Neural cell (in vitro differentiated cells): Measurements from ENCODE around the gene ARMH3. TPM values are rescaled to one million over a fixed set of nuclear protein-coding genes. Genes with fewer than 3 reads are reported as not detected.

Experiments
- H2AFZ ChIP-seq: fragments of 200-600, 300-800 bp; sonication (generic), shearing (Covaris generic); 2 replicates; pipeline ENCODE4 v1.6.0; 2014; ENCODE audit warnings: low read depth, mild to moderate bottlenecking, antibody characterized with exemption, low read length, moderate library complexity
- H3F3A ChIP-seq: fragments of 200-600 bp; shearing (Covaris generic); 2 replicates; pipeline ENCODE4 v1.6.1; 2016; ENCODE audit warnings: mild to moderate bottlenecking, moderate library complexity, mixed read lengths, antibody characterized with exemption, low read length; ENCODE audit not compliant: insufficient read depth, poor library complexity, severe bottlenecking
- H3K27ac ChIP-seq: fragments of 200-600, 300-800 bp; sonication (generic), shearing (Covaris generic); 2 replicates; pipeline ENCODE4 v1.5.1; 2014; ENCODE audit warnings: mild to moderate bottlenecking, low read length, moderate library complexity
- H3K27me3 ChIP-seq: fragments of 300-800, 200-600 bp; sonication (generic), shearing (Covaris generic); 2 replicates; pipeline ENCODE4 v1.6.0; 2014; ENCODE audit warnings: mild to moderate bottlenecking, low read depth, low read length, moderate library complexity; ENCODE audit not compliant: insufficient read depth
- H3K36me3 ChIP-seq: fragments of 300-800, 200-600 bp; sonication (generic), shearing (Covaris generic); 2 replicates; pipeline ENCODE4 v1.5.1; 2014; ENCODE audit warnings: mild to moderate bottlenecking, antibody characterized with exemption, low read length, moderate library complexity; ENCODE audit not compliant: insufficient read depth
- H3K4me2 ChIP-seq: fragments of 300-800, 200-600 bp; sonication (generic), shearing (Covaris generic); 2 replicates; pipeline ENCODE4 v1.6.0; 2014; ENCODE audit warnings: mild to moderate bottlenecking, low read length
- H3K4me3 ChIP-seq: fragments of 300-800, 200-600 bp; sonication (generic), shearing (Covaris generic); 2 replicates; pipeline ENCODE4 v1.5.1; 2014; ENCODE audit warnings: mild to moderate bottlenecking, low read length, moderate library complexity
- H3K79me2 ChIP-seq: fragments of 200-600 bp; shearing (Covaris generic); replicated peaks from 2 replicates; pipeline ENCODE4 v1.6.0; 2014; ENCODE audit warnings: mild to moderate bottlenecking, low read length, moderate library complexity; ENCODE audit not compliant: insufficient read depth
- H3K9ac ChIP-seq: fragments of 300-800, 200-600 bp; sonication (generic), shearing (Covaris generic); 2 replicates; pipeline ENCODE4 v1.6.1; 2016; ENCODE audit warnings: mild to moderate bottlenecking, low read length, mixed read lengths
- H3K9me2 ChIP-seq: fragments of 200-600 bp; shearing (Covaris generic); 2 replicates; pipeline ENCODE4 v1.6.1; 2016; ENCODE audit warnings: mild to moderate bottlenecking, low read length, mixed read lengths; ENCODE audit not compliant: insufficient read depth
- H3K9me3 ChIP-seq: fragments of 200-600, 300-800 bp; sonication (generic), shearing (Covaris generic); 2 replicates; pipeline ENCODE4 v1.6.1; 2016; ENCODE audit warnings: mild to moderate bottlenecking, mixed run types, low read length, moderate library complexity, mixed read lengths
- H4K20me1 ChIP-seq: fragments of 200-600 bp; shearing (Covaris generic); 2 replicates; pipeline ENCODE4 v1.6.1; 2016; ENCODE audit warnings: mild to moderate bottlenecking, mixed run types; ENCODE audit not compliant: insufficient read depth
- EP300 ChIP-seq: fragments of 450-650 bp; conservative IDR thresholded peaks from 2 replicates; pipeline ENCODE4 v1.6.1; 2014; ENCODE audit warnings: antibody characterized with exemption, mild to moderate bottlenecking, moderate library complexity; ENCODE audit not compliant: poor library complexity, severe bottlenecking
- EZH2 ChIP-seq: fragments of 200-600, 300-800 bp; shearing (Covaris generic), sonication (generic); IDR thresholded peaks from 2 replicates; pipeline ENCODE4 v1.6.1; 2014; ENCODE audit warnings: antibody characterized with exemption, low read length, borderline replicate concordance, mild to moderate bottlenecking; ENCODE audit not compliant: insufficient read depth, poor library complexity, severe bottlenecking
- MXI1 ChIP-seq: fragments of 450-650 bp; conservative IDR thresholded peaks from 2 replicates; pipeline ENCODE4 v1.6.1; 2014; ENCODE audit warnings: antibody characterized with exemption, mild to moderate bottlenecking; ENCODE audit not compliant: poor library complexity, severe bottlenecking
- POLR2AphosphoS5 ChIP-seq: IDR thresholded peaks from 2 replicates; pipeline ENCODE4 v1.6.1; 2012
- RAD21 ChIP-seq: fragments of 450-650 bp; conservative IDR thresholded peaks from 2 replicates; pipeline ENCODE4 v1.6.1; 2014; ENCODE audit warnings: antibody characterized with exemption, mild to moderate bottlenecking, moderate library complexity
- SMC3 ChIP-seq: fragments of 450-650 bp; conservative IDR thresholded peaks from 2 replicates; pipeline ENCODE4 v1.6.1; 2014; ENCODE audit warnings: antibody characterized with exemption, mild to moderate bottlenecking, moderate library complexity; ENCODE audit not compliant: poor library complexity
- TAF1 ChIP-seq: IDR thresholded peaks from 2 replicates; pipeline ENCODE4 v1.6.1; 2012; ENCODE audit warnings: low read depth
- polyA plus RNA-seq: library from polyadenylated mRNA; depleted of rRNA; stranded (reverse); fragments of >200 nt; gene quantifications from 2 replicates; pipeline ENCODE4 v1.2.3, GENCODE V29; 2014
- TF ChIP-seq, protein P1 (sequence below): IDR thresholded peaks from 2 replicates; pipeline ENCODE4 v1.6.1; 2012; ENCODE audit warnings: borderline replicate concordance
- TF ChIP-seq, protein P2 (sequence below): fragments of 450-650 bp; IDR thresholded peaks from 2 replicates; pipeline ENCODE4 v1.5.1; 2014; ENCODE audit warnings: antibody characterized with exemption, mild to moderate bottlenecking, moderate library complexity; ENCODE audit not compliant: poor library complexity, severe bottlenecking

ARMH3 gene
- polyA plus RNA-seq, 1 donor from 2014 or later = 13.4 TPM

DNA sequence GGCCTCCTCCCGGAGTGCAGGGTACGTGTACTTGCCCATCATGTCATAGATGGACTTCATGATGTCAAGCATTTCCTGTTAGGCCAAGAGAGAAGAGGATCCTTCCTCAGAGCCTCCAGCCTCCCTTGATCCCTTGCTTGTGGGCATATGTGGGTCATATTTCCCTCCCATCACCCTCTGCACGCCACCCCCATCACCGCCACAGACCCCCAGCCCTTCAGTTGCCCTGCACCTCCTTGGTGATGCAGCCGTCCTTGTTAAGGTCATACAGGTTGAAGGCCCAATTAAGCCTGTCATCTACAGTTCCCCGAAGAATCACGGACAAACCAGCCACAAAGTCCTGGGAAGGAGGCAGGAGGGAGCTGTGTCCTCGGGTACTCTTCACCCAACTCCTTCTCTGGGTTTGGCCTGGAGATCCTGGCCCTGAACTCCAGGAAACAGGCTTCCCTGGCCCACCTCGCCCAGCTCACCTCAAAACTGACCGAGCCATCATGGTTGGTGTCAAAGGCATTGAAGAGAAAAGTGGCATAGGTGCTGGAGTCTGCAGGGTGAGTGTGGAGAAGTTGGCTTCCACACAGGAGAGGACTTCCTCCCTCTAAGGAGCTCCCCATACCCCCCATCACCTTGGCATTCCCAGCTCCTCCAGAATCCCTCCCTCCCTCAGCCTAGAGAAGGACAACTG is 227.9 kb downstream of the ARMH3 start:
- no peaks in the 10 kb centered on the region for H3K9me2 ChIP-seq
- no peak overlapping the region for H3K4me2 ChIP-seq
- TF ChIP-seq EP300 (no peak), RAD21 (no peak), MXI1 (no peak), POLR2AphosphoS5 (no peak), EZH2 (no peak), SMC3 (no peak), TAF1 (no peak)
- TF ChIP-seq, protein P1, sequence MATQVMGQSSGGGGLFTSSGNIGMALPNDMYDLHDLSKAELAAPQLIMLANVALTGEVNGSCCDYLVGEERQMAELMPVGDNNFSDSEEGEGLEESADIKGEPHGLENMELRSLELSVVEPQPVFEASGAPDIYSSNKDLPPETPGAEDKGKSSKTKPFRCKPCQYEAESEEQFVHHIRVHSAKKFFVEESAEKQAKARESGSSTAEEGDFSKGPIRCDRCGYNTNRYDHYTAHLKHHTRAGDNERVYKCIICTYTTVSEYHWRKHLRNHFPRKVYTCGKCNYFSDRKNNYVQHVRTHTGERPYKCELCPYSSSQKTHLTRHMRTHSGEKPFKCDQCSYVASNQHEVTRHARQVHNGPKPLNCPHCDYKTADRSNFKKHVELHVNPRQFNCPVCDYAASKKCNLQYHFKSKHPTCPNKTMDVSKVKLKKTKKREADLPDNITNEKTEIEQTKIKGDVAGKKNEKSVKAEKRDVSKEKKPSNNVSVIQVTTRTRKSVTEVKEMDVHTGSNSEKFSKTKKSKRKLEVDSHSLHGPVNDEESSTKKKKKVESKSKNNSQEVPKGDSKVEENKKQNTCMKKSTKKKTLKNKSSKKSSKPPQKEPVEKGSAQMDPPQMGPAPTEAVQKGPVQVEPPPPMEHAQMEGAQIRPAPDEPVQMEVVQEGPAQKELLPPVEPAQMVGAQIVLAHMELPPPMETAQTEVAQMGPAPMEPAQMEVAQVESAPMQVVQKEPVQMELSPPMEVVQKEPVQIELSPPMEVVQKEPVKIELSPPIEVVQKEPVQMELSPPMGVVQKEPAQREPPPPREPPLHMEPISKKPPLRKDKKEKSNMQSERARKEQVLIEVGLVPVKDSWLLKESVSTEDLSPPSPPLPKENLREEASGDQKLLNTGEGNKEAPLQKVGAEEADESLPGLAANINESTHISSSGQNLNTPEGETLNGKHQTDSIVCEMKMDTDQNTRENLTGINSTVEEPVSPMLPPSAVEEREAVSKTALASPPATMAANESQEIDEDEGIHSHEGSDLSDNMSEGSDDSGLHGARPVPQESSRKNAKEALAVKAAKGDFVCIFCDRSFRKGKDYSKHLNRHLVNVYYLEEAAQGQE = no peak
- TF ChIP-seq, protein P2, sequence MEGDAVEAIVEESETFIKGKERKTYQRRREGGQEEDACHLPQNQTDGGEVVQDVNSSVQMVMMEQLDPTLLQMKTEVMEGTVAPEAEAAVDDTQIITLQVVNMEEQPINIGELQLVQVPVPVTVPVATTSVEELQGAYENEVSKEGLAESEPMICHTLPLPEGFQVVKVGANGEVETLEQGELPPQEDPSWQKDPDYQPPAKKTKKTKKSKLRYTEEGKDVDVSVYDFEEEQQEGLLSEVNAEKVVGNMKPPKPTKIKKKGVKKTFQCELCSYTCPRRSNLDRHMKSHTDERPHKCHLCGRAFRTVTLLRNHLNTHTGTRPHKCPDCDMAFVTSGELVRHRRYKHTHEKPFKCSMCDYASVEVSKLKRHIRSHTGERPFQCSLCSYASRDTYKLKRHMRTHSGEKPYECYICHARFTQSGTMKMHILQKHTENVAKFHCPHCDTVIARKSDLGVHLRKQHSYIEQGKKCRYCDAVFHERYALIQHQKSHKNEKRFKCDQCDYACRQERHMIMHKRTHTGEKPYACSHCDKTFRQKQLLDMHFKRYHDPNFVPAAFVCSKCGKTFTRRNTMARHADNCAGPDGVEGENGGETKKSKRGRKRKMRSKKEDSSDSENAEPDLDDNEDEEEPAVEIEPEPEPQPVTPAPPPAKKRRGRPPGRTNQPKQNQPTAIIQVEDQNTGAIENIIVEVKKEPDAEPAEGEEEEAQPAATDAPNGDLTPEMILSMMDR = no peak
- no peak overlapping the region for H3K27ac ChIP-seq
- H3K4me3 ChIP-seq = no peak overlapping the region
- H3K9me3 ChIP-seq = no peaks in the 10 kb centered on the region
- H2AFZ ChIP-seq = no peak overlapping the region
- H3K36me3 ChIP-seq = no peaks in the 10 kb centered on the region
- no peaks in the 10 kb centered on the region for H3F3A ChIP-seq
- H3K27me3 ChIP-seq = no peaks in the 10 kb centered on the region
- no peaks in the 10 kb centered on the region for H3K79me2 ChIP-seq
- H3K9ac ChIP-seq = no peak overlapping the region
- no peaks in the 10 kb centered on the region for H4K20me1 ChIP-seq

DNA sequence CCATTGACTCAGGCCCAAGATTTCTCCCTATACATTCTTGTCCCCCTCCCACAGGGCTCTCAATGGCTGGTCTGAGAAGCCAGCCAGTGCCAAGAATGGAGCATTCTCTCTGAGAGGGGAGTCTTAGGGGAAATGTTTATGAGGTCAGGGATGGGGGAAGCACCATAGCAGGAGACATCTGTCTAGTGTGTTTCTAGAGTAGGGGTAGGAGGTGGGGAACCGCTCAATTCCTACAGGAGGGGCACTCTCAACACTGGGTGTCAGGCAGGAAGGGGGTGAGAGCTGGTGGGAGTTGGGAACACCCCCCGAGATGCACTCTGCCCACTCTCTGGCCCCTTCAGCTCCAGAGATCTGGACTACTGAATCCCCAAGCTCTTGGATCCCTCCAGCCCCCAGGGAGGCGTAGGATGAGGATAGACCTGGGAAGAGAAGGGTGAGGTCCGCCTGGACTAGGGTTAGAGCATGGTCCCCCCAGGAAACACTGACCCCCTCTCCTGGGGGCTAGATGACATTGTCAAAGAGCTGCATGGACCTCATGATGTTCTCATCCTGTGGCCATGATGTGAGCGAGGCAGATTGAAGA is 229.0 kb downstream of the ARMH3 start:
- Histone ChIP-seq H3K27me3 (no peaks in the 10 kb centered on the region), H2AFZ (no peak overlapping the region), H3K4me3 (no peak overlapping the region), H4K20me1 (no peaks in the 10 kb centered on the region), H3K9me3 (no peaks in the 10 kb centered on the region), H3F3A (no peaks in the 10 kb centered on the region), H3K9ac (no peak overlapping the region), H3K9me2 (no peaks in the 10 kb centered on the region), H3K36me3 (no peaks in the 10 kb centered on the region), H3K27ac (no peak overlapping the region), H3K4me2 (no peak overlapping the region), H3K79me2 (no peaks in the 10 kb centered on the region)
- TF ChIP-seq EZH2 = no peak
